Duodenal mucosa (tissue), 2 donors: ENCODE results near the gene BUB1.

ENCODE experiments used
- H3K27ac ChIP-seq: one replicate; pipeline ENCODE4 v1.7.0; 2013; ENCODE audit warnings: low read depth, low read length
- H3K27me3 ChIP-seq, 2 donors: one replicate each; pipeline ENCODE4 v1.7.0; 2013; ENCODE audit warnings: low read length in 2 of 2, control low read depth in 1 of 2; ENCODE audit not compliant: insufficient read depth in 2 of 2, control insufficient read depth in 1 of 2
- H3K36me3 ChIP-seq, 2 donors: one replicate each; pipeline ENCODE4 v1.7.0; 2013; ENCODE audit warnings: low read length in 2 of 2, control low read depth in 1 of 2; ENCODE audit not compliant: insufficient read depth in 2 of 2, control insufficient read depth in 1 of 2
- H3K4me1 ChIP-seq, 2 donors: one replicate each; pipeline ENCODE4 v1.7.0; 2013; ENCODE audit warnings: low read length in 2 of 2, control low read depth in 1 of 2; ENCODE audit not compliant: insufficient read depth in 2 of 2, control insufficient read depth in 1 of 2
- H3K4me3 ChIP-seq, 2 donors: one replicate each; pipeline ENCODE4 v1.7.0; 2013; ENCODE audit warnings: low read length in 2 of 2, low read depth in 1 of 2
- H3K9ac ChIP-seq, 2 donors: one replicate each; pipeline ENCODE4 v1.7.0; 2013; ENCODE audit warnings: low read length in 2 of 2, low read depth in 1 of 2
- H3K9me3 ChIP-seq, 2 donors: one replicate each; pipeline ENCODE4 v1.7.0; 2013; ENCODE audit warnings: low read length in 2 of 2, control low read depth in 1 of 2; ENCODE audit not compliant: control insufficient read depth in 1 of 2

BUB1 gene

DNA sequence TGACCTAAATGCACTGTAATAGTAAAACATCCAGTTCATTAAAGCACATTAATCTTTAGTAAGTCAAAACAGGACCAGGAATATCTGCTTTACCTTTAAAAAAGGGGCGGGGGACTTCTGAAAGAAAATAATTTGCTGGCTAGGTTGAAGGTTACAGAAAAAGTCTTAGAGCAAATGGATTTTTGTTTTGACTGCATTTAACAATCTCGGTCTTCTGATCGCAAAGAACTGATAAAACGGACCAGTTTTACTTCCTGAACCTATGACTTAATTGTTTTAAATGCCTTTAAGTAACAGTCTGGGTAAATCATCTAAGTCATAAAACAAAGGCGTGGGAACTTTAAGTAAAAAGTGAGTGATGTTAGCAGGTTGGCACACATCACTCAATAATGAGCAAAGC is 783 bp downstream of the BUB1 start:
- no peak overlapping the region for H3K27ac ChIP-seq
- H3K4me1 ChIP-seq = peaks cover 3 to 16% of the 10 kb centered on the region in 2 donors
- H3K9me3 ChIP-seq = no peaks in the 10 kb centered on the region
- H3K4me3 ChIP-seq = peak overlapping the region; percentile 98 to 99
- H3K27me3 ChIP-seq = no peaks in the 10 kb centered on the region
- H3K36me3 ChIP-seq = peaks cover 0 to 8% of the 10 kb centered on the region in 2 donors
- no peak overlapping the region for H3K9ac ChIP-seq

DNA sequence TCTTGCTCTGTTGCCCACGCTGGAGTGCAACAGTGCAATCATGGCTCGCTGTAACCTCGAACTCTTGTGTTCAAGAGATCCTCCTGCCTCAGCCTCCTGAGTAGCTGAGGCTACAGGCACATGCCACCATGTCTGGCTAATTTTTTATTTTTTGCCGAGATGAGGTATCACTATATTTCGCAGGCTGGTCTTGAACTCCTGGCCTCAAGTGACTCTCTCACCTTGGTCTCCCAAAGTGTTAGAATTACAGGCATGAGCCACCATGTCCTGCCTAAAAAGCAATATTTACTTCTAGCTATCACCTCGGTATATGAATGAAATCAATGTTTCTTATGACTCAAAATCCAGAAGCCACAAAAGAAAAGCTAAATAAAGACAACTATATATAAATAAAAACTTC is 2.2 kb downstream of the BUB1 start:
- Histone ChIP-seq H3K9ac (no peak overlapping the region), H3K27ac (no peak overlapping the region), H3K27me3 (no peaks in the 10 kb centered on the region), H3K36me3 (peaks cover 0 to 8% of the 10 kb centered on the region in 2 donors), H3K4me1 (peaks cover 3 to 16% of the 10 kb centered on the region in 2 donors), H3K4me3 (no peak overlapping the region), H3K9me3 (no peaks in the 10 kb centered on the region)

DNA sequence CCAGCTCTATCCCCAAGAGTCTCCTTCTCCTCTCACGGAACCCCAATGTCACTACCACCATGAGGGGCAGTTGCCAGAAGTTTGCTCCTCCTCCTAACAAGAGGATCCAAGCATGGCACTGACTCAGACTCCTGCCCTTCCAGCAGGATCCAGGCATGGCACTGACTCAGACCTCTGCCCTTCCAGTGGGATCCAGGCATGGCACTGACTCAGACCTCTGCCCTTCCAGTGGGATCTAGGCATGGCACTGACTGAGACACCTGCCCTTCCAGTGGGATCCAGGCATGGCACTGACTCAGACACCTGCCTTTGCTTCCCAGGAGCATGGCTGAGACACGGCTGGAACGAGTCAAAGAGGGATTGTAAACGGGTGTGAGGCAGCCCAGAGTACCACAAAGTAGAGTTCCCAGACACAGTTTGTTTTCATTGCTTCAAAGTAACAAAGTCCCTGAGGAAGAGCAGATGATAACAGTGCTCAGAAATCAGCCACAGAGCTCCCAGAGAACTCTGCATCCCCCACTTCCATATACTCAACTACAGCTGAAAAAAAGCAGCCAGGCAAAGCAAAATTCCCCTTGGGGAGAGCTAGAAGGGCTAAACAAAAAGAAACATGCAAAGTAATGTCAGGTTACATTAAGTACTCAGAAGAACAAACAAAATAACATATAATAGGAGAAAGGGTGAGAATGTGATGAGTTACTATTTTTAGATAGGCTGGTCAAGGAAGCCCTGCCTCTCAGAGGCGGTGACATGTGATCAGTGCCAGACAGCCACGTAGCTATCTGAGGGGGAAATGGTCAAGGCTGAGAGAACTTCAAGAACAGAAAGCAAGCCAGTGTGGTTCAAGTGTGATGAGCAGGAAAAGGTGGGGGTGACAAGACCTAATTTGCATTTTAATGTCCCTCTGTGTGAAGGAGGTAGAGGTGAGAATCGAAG is 3.0 kb downstream of the BUB1 start:
- Histone ChIP-seq H3K9ac (peak overlapping the region in 1 of 2 donors; percentile 3), H3K9me3 (no peaks in the 10 kb centered on the region), H3K4me3 (peak overlapping the region in 1 of 2 donors; percentile 8), H3K27me3 (no peaks in the 10 kb centered on the region), H3K4me1 (peaks cover 3 to 16% of the 10 kb centered on the region in 2 donors), H3K27ac (no peak overlapping the region), H3K36me3 (peaks cover 0 to 8% of the 10 kb centered on the region in 2 donors)

DNA sequence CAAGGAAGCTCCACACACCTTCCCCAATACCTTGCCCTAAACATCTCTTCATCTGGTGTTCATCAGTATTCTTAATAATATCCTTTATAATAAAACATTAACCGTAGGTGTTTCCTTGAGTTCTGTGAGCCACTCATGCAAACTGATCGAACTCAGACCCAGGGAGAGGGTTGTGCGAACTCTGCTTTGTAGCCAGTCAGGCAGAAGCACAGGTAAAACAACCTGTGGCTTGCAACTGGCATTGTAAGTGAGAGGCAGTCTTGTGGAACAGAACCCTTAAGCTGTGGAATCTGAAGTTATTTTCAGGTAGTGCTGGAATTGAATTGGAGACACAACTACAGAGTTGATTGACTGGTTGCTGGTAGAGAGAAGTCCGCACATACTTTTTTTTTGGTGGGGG is 4.7 kb downstream of the BUB1 start:
- Histone ChIP-seq H3K9me3 (no peaks in the 10 kb centered on the region), H3K9ac (no peak overlapping the region), H3K4me3 (no peak overlapping the region), H3K36me3 (peaks cover 0 to 13% of the 10 kb centered on the region in 2 donors), H3K27me3 (no peaks in the 10 kb centered on the region), H3K4me1 (peaks cover 3 to 11% of the 10 kb centered on the region in 2 donors), H3K27ac (no peak overlapping the region)

DNA sequence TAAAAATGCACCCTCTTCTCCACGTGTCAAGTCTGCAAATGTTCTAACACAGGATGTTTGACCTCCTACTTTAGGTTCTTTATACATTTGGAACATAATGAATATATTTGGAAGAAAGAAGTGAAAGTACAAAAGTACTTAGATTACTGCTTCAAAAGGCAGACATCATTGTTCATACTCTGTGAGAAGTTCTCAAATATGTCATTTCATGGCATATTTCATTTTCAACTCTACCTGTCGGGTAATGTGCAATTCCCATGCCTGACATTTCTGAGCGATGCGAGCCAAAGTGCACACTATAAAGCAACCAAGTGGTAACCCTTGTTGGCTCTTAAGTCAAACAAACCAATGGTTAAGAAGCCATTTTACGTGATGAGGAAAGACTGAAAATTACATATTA is 7.0 kb downstream of the BUB1 start:
- Histone ChIP-seq H3K36me3 (peaks cover 0 to 20% of the 10 kb centered on the region in 2 donors), H3K9ac (no peak overlapping the region)

DNA sequence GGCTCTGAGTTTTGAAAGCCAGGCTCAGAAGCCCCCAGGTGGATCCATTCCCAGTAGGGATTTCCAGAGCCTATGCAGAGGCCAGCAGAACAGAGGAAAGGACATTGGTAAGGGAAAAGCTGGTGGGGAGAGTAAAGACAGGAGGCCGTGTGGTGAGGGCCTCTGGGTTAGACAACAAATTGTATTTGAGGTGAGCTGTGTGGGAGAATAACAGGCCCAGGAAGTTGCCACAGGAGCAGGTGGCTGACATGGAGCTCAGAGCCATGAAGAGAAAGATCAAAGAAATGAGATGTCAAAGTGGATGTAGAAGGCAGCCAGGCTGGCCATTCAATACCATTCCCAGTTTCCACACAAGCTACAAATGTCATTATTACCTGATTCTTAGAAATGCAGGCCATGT is 8.8 kb downstream of the BUB1 start:
- no peaks in the 10 kb centered on the region for H3K9me3 ChIP-seq
- no peak overlapping the region for H3K27ac ChIP-seq
- no peak overlapping the region for H3K9ac ChIP-seq
- H3K4me1 ChIP-seq = no peaks in the 10 kb centered on the region
- no peak overlapping the region for H3K4me3 ChIP-seq
- H3K27me3 ChIP-seq = no peaks in the 10 kb centered on the region
- H3K36me3 ChIP-seq = peaks cover 0 to 22% of the 10 kb centered on the region in 2 donors

More for the DNA sequence above, 7.0 kb downstream of the BUB1 start:
- H3K4me1 ChIP-seq = peaks cover 3 to 5% of the 10 kb centered on the region in 2 donors
- H3K4me3 ChIP-seq = no peak overlapping the region
- no peak overlapping the region for H3K27ac ChIP-seq
- H3K27me3 ChIP-seq = no peaks in the 10 kb centered on the region
- H3K9me3 ChIP-seq = no peaks in the 10 kb centered on the region

DNA sequence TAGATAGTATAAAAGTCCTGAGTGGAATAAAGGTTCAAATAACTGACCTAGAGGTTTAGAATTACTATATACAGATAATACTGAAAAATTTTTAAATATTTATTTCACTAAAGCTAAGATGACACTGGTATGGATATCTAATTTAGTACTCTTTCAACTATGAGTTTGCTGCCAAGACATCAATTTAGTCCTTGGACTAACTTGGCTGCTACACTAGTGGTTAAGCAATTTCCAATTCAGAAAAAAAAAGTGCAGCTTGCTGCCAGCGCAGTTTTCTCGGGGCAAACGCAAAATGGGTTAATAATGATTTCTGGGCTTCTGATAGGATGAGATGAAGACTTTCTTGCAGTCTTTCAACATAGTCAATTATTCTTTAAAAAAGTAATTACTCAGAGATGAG is 10.8 kb downstream of the BUB1 start:
- H3K9me3 ChIP-seq = no peaks in the 10 kb centered on the region

DNA sequence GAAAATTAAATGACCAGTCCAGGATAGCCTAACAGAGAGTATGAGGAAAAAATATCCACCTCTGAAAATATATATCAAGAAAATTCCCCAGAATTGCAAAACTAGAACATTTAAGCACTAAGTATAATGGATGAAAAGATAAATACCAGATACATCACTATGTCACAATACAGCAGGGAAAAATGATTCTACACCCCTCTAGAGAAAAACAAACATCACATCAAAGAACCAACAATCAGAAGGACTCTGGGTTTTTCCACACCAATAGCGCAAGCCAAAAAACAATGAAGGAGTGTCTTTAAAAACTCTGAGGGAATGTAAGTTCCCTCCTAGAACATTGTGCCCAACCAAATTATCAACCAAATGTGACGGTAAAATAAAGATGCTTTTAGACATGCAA is 13.7 kb downstream of the BUB1 start:
- peaks cover 6 to 27% of the 10 kb centered on the region in 2 donors for H3K36me3 ChIP-seq
- H3K4me3 ChIP-seq = no peak overlapping the region
- H3K27ac ChIP-seq = no peak overlapping the region
- H3K4me1 ChIP-seq = no peaks in the 10 kb centered on the region
- no peaks in the 10 kb centered on the region for H3K27me3 ChIP-seq
- no peaks in the 10 kb centered on the region for H3K9me3 ChIP-seq
- H3K9ac ChIP-seq = no peak overlapping the region

More for the DNA sequence above, 10.8 kb downstream of the BUB1 start:
- Histone ChIP-seq H3K4me3 (no peak overlapping the region), H3K36me3 (peaks cover 0 to 14% of the 10 kb centered on the region in 2 donors), H3K27ac (no peak overlapping the region), H3K4me1 (no peaks in the 10 kb centered on the region), H3K27me3 (no peaks in the 10 kb centered on the region), H3K9ac (no peak overlapping the region)

DNA sequence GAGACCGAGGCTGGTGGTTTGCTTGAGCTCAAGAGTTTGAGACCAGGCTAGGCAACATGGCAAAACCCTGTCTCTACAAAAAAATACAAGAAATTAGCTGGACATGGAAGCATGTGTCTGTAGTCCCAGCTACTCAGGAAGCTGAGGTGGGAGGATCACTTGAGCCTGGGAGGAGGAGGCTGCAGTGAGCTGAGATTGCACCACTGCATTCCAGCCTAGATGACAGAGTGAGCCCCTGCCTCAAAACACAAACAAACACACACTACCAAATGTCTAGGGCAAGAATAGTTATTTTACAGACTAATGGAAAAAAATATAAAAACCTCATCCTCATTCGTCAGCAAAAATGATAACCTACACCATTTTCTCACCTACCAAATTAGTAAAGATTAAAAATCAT is 15.3 kb downstream of the BUB1 start:
- Histone ChIP-seq H3K27ac (no peak overlapping the region), H3K36me3 (peaks cover 6 to 21% of the 10 kb centered on the region in 2 donors), H3K4me3 (no peak overlapping the region), H3K27me3 (no peaks in the 10 kb centered on the region), H3K9me3 (no peaks in the 10 kb centered on the region), H3K4me1 (peaks cover 0 to 9% of the 10 kb centered on the region in 2 donors), H3K9ac (no peak overlapping the region)

DNA sequence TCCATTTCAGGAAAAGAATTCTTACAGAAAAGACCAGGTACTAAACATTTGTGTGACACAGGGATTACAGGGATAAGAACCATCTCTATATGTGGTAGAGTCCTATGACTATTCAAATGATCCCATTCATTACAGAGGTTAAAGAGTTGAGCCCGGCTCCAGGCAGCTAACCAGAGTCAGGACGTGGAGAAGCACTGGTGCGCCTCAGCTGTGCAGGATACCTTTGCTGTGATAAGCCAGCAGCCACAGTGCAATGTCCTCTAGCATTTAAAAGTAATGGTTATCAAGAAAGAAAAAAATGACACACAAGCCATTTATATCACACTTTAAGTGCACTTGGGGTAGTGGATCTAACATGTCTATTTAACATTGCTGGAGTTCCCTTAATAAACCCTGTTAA is 17.3 kb downstream of the BUB1 start:
- peaks cover 6 to 14% of the 10 kb centered on the region in 2 donors for H3K36me3 ChIP-seq
- H3K9me3 ChIP-seq = no peaks in the 10 kb centered on the region
- no peak overlapping the region for H3K27ac ChIP-seq
- H3K4me1 ChIP-seq = peaks cover 0 to 13% of the 10 kb centered on the region in 2 donors
- H3K27me3 ChIP-seq = no peaks in the 10 kb centered on the region
- H3K9ac ChIP-seq = no peak overlapping the region
- H3K4me3 ChIP-seq = no peak overlapping the region
